HepG2 (cell line): ENCODE results near the gene SH3D21. TPM values are rescaled to one million over a fixed set of nuclear protein-coding genes. Genes with fewer than 3 reads are reported as not detected.

Experiments
- ATAC-seq: fragments of 200-7000 bp; cut with Tn5 transposase; 3 replicates; pipeline ENCODE4 v1.9.1; 2020; ENCODE audit warnings: mild to moderate bottlenecking, moderate library complexity
- BruUV-seq: library from RNA; stranded (reverse); fragments of 400-500 nt; replicated peaks from 2 replicates; lab custom pipeline; 2021; lab: Mats Ljungman, UMichigan
- CTCF ChIA-PET: fragments of 300-600 bp; formaldehyde crosslinking; extraction: SDS; loops from one replicate; lab custom pipeline; 2021; ENCODE audit warnings: low total read pairs, inconsistent platforms, low intra/inter-chr PET ratio; lab: Yijun Ruan, JAX
- POLR2A ChIA-PET: fragments of 350-600 bp; sonication (Branson Sonifier 250); formaldehyde crosslinking; loops from one replicate; lab custom pipeline; 2020; ENCODE audit warnings: antibody characterized with exemption, inconsistent platforms; lab: Yijun Ruan, JAX
- DNase-seq: peaks from one replicate; pipeline ENCODE4 v3.0.0-alpha.2; 2015; ENCODE audit warnings: low spot score
- FAIRE-seq: peaks from 3 replicates; lab custom pipeline; 2011; peaks lifted over from hg19 to GRCh38; lab: Jason Lieb, UNC
- H2AFZ ChIP-seq: one replicate; pipeline ENCODE4 v1.6.1; 2011; ENCODE audit warnings: low read length, inconsistent platforms
- H3K27ac ChIP-seq: fragments of 300-600 bp; 3 replicates; pipeline ENCODE4 v1.8.0; 2011; ENCODE audit warnings: mixed run types, mild to moderate bottlenecking, mixed read lengths, low read length, inconsistent platforms; ENCODE audit not compliant: insufficient read depth; ENCODE audit errors: extremely low read length
- H3K27me3 ChIP-seq, 2 experiments: fragments of 200-600 bp in 1 of 2; 2 replicates in 1 of 2; 3 replicates in 1 of 2; pipeline versions ENCODE4 v1.6.0 to v1.8.0; 2011; ENCODE audit warnings: low read length in 2 of 2, mild to moderate bottlenecking in 2 of 2, moderate library complexity in 2 of 2, inconsistent platforms in 1 of 2; ENCODE audit not compliant: insufficient read depth in 2 of 2, control insufficient read depth in 1 of 2
- H3K36me3 ChIP-seq, 2 experiments: fragments of 200-600 bp in 1 of 2; replicated peaks in 1 of 2; 2 replicates in 1 of 2; 3 replicates in 1 of 2; pipeline versions ENCODE4 v1.5.1 to v1.8.0; 2011; ENCODE audit warnings: low read length in 2 of 2, inconsistent platforms in 1 of 2; ENCODE audit not compliant: insufficient read depth in 2 of 2, control insufficient read depth in 1 of 2
- H3K4me1 ChIP-seq: 2 replicates; pipeline ENCODE4 v1.5.1; 2012; ENCODE audit warnings: low read length, inconsistent platforms; ENCODE audit not compliant: insufficient read depth
- H3K4me2 ChIP-seq: 2 replicates; pipeline ENCODE4 v1.6.0; 2011; ENCODE audit warnings: low read depth, low read length, inconsistent platforms
- H3K4me3 ChIP-seq, 3 experiments: fragments of 200-600 bp in 1 of 3; sonication (generic), shearing (Covaris generic) in 1 of 3; replicated peaks in 1 of 3; 2 replicates each; pipeline ENCODE4 v1.5.1; 2011 to 2016; ENCODE audit warnings: low read length in 3 of 3, inconsistent platforms in 2 of 3, low read depth in 2 of 3, mild to moderate bottlenecking in 2 of 3, control low read depth in 1 of 3, mixed read lengths in 1 of 3; ENCODE audit not compliant: insufficient read depth in 1 of 3
- H3K79me2 ChIP-seq: one replicate; pipeline ENCODE4 v1.6.1; 2011; ENCODE audit warnings: low read length, inconsistent platforms; ENCODE audit not compliant: insufficient read depth
- H3K9ac ChIP-seq: 2 replicates; pipeline ENCODE4 v1.6.0; 2011; ENCODE audit warnings: mild to moderate bottlenecking, low read depth, low read length, inconsistent platforms; ENCODE audit not compliant: insufficient read depth
- H3K9me3 ChIP-seq: 2 replicates; pipeline ENCODE4 v1.5.1; 2012; ENCODE audit warnings: mild to moderate bottlenecking, low read length
- H4K20me1 ChIP-seq: 2 replicates; pipeline ENCODE4 v1.6.0; 2011; ENCODE audit warnings: inconsistent platforms, mild to moderate bottlenecking, low read length, moderate library complexity; ENCODE audit not compliant: insufficient read depth
- AGO2 ChIP-seq: fragments of 200-400 bp; formaldehyde crosslinking; optimal IDR thresholded peaks from 2 replicates; pipeline ENCODE3; 2017; ENCODE audit warnings: mild to moderate bottlenecking, low read depth, low read length, moderate library complexity
- CEBPZ ChIP-seq: IDR thresholded peaks from 2 replicates; pipeline ENCODE4 v1.6.1; 2012; ENCODE audit warnings: low read length, improper control_type of control experiment
- FOSL2 ChIP-seq: sonication (generic); formaldehyde crosslinking; IDR thresholded peaks from 2 replicates; pipeline ENCODE4 v1.4.0; 2020; ENCODE audit warnings: missing genetic modification reagents
- IKZF4 ChIP-seq: sonication (generic); formaldehyde crosslinking; IDR thresholded peaks from 2 replicates; pipeline ENCODE4 v1.5.1; 2020; ENCODE audit warnings: borderline replicate concordance, mild to moderate bottlenecking, low read depth, missing genetic modification reagents; ENCODE audit errors: not compliant biosample characterization
- KLF16 ChIP-seq, 2 experiments: sonication (generic) in 1 of 2; formaldehyde crosslinking in 1 of 2; IDR thresholded peaks; 2 replicates each; pipeline versions ENCODE4 v1.6.1 to v1.8.0; 2016 to 2023; ENCODE audit warnings: missing genetic modification reagents in 2 of 2, missing compliant biosample characterization in 1 of 2
- RBM22 ChIP-seq: fragments of 200-400 bp; formaldehyde crosslinking; optimal IDR thresholded peaks from 2 replicates; pipeline ENCODE3; 2017; ENCODE audit warnings: mild to moderate bottlenecking, low read length, moderate library complexity
- SRY ChIP-seq: sonication (generic); formaldehyde crosslinking; IDR thresholded peaks from 2 replicates; pipeline ENCODE4 v1.8.0; 2022; ENCODE audit warnings: mild to moderate bottlenecking, missing genetic modification reagents
- YEATS2 ChIP-seq: sonication (generic); formaldehyde crosslinking; IDR thresholded peaks from 2 replicates; pipeline ENCODE4 v1.4.0; 2020; ENCODE audit warnings: missing genetic modification reagents, borderline replicate concordance
- ZNF441 ChIP-seq: sonication (generic); formaldehyde crosslinking; IDR thresholded peaks from 2 replicates; pipeline ENCODE4 v1.7.0; 2021; ENCODE audit warnings: missing genetic modification reagents, borderline replicate concordance
- whole genome bisulfite sequencing: methylation state at CpG from one replicate; pipeline ENCODE4 v1.1.6; 2017; ENCODE audit warnings: low lambda C conversion rate; 5-methylcytosine and 5-hydroxymethylcytosine counted together
- in situ Hi-C: cut with HindIII; loops from 2 replicates; pipeline ENCODE4 v1.10.0; 2017; ENCODE audit warnings: low pct_unique_long_range_greater_than_20kb; ENCODE audit not compliant: extremely low pct_ligation_motif_present
- intact Hi-C: fragments of 100-400 bp; cut with micrococcal nuclease; formaldehyde crosslinking; loops from one replicate; pipeline ENCODE4 v1.10.0; 2022; ENCODE audit not compliant: unreplicated experiment
- polyA plus RNA-seq, 8 experiments: library from polyadenylated mRNA; depleted of rRNA in 3 of 8; stranded (reverse) in 7 of 8; unstranded in 1 of 8; fragments of >200 nt; fragmentation: Illumina TruSeq in 4 of 8; extraction: Trizol in 4 of 8; gene quantifications; 2 replicates each; pipeline versions ENCODE4 v1.2.1 to v1.2.3, GENCODE V29; 2011 to 2016; ENCODE audit warnings: low read depth in 4 of 8, missing spikeins in 1 of 8, mixed read lengths in 1 of 8; ENCODE audit not compliant: insufficient read depth in 1 of 8
- total RNA-seq, 5 experiments: library from RNA; depleted of rRNA; stranded (reverse); fragments of >200 nt; fragmentation: Illumina TruSeq; extraction: Trizol; gene quantifications; 2 replicates each; pipeline ENCODE4 v1.2.3, GENCODE V29; 2016; ENCODE audit warnings: low read depth in 1 of 5

SH3D21 gene
- total and polyA plus RNA-seq, 2 of the 13 experiments (the other 11 are each of a cell fraction or from before 2014, with no cell fraction given), result 5.1 to 8.6 TPM

GRCh38 chr1:36349241-36349671, 43.1 kb downstream of the SH3D21 start:
- WGBS, result 84% methylated on average over 4 of the region's 7 CpGs
- Histone ChIP-seq H3K27ac (peak overlapping the region; percentile 8), H3K27me3 (no peaks in the 10 kb centered on the region), H3K4me1 (peaks cover 49% of the 10 kb centered on the region), H3K79me2 (no peaks in the 10 kb centered on the region), H3K9ac (no peak overlapping the region), H3K9me3 (no peaks in the 10 kb centered on the region), H3K4me3 (no peak overlapping the region), H3K4me2 (no peak overlapping the region), H4K20me1 (no peaks in the 10 kb centered on the region), H3K36me3 (peaks cover 33 to 68% of the 10 kb centered on the region in 2 experiments), H2AFZ (no peak overlapping the region)
- ATAC-seq (no peak), FAIRE-seq (no peak), DNase-seq (peak; percentile 11)
- no TSS peak for BruUV-seq
- TF ChIP-seq RBM22 (peak; percentile 16), FOSL2 (CRISPR knock-in tag) (0 out of 2 replicates have a peak, but pooled peaks have one; percentile 9), YEATS2 (CRISPR knock-in tag) (no peak)
- ChIA-PET POLR2A (no interaction called here), CTCF (no interaction called here)
- intact Hi-C loops (no loop called here), in situ Hi-C loops (no loop called here)

DNA sequence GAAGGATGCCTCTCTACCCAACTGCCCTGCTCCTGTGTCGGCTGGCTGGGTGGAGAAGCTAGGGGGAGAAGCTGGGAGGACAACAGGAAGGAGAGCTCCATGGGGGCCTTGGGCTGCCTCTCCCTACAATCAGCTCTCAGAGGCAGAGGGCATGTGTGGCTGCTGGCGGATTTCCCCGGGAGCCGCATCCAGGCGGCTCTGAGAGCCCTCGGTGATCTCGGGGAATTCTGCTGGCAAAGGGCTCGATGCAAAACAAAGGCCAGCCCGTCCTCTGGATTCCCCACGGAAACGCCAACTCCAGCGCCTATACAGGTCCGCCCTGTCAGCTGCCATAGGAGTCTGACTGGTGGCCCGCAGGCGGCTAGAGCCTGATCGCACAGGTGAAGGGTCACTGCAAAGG, 43.7 kb downstream of the SH3D21 start:
- ATAC-seq, result no peak
- H3K9ac ChIP-seq, result no peak overlapping the region
- in situ Hi-C loops, result no loop called here
- 100% methylated on average over 1 of the region's 16 CpGs for WGBS
- no TSS peak for BruUV-seq
- DNase-seq, result no peak
- peaks cover 50% of the 10 kb centered on the region for H3K4me1 ChIP-seq
- no peak overlapping the region for H2AFZ ChIP-seq
- no peaks in the 10 kb centered on the region for H3K79me2 ChIP-seq
- H3K36me3 ChIP-seq, result peaks cover 37 to 68% of the 10 kb centered on the region in 2 experiments
- peak; percentile 44 for TF ChIP-seq AGO2
- TF ChIP-seq ZNF441 (CRISPR knock-in tag), result no peak
- no peak for TF ChIP-seq CEBPZ
- TF ChIP-seq KLF16 (CRISPR knock-in tag; IDR thresholded peaks at IDR 0.05), result no peak
- TF ChIP-seq IKZF4, result no peak
- TF ChIP-seq SRY (CRISPR knock-in tag), result no peak
- TF ChIP-seq, all 625 proteins: peak for 1
- no peaks in the 10 kb centered on the region for H3K9me3 ChIP-seq
- H4K20me1 ChIP-seq, result no peaks in the 10 kb centered on the region
- H3K4me2 ChIP-seq, result no peak overlapping the region
- H3K27ac ChIP-seq, result no peak overlapping the region
- intact Hi-C loops, result no loop called here
- H3K4me3 ChIP-seq, result no peak overlapping the region
- POLR2A ChIA-PET, result interaction anchor here (0.6 kb wide), 1 partner anchor 51 kb away, joined by 3 read pairs; no protein-coding TSS in a partner anchor
- CTCF ChIA-PET, result no interaction called here
- no peaks in the 10 kb centered on the region for H3K27me3 ChIP-seq
- no peak for FAIRE-seq
